Stimulated activated memory B cell treated with anti-CD40 and anti-IgM and Interleukin-4, amounts not matched to agents 10 μg/mL and 1 μg/mL and 100 μg/mL, for 72 hours (primary cell): ENCODE results near the gene TBCB.
"Not testable (repeated sequence)": the region's sequence is repeated elsewhere in the genome, so short reads cannot be mapped to it uniquely, and the experiment has no call there.

Experiments
- ATAC-seq: fragments of 150-1000 bp; cut with Tn5 transposase; 2 replicates; pipeline ENCODE4 v1.10.0; 2021
- H3K27ac Mint-ChIP-seq: one replicate; pipeline ENCODE4 v1.8.0; 2022; ENCODE audit warnings: mild to moderate bottlenecking, mixed read lengths
- H3K27me3 Mint-ChIP-seq: one replicate; pipeline ENCODE4 v1.8.0; 2022; ENCODE audit warnings: mixed read lengths
- H3K36me3 Mint-ChIP-seq: one replicate; pipeline ENCODE4 v1.8.0; 2022; ENCODE audit warnings: mixed read lengths
- H3K4me1 Mint-ChIP-seq: one replicate; pipeline ENCODE4 v1.8.0; 2022; ENCODE audit warnings: mixed read lengths
- H3K4me3 Mint-ChIP-seq: one replicate; pipeline ENCODE4 v1.8.0; 2022; ENCODE audit warnings: mild to moderate bottlenecking, moderate library complexity, mixed read lengths
- H3K9me3 Mint-ChIP-seq: one replicate; pipeline ENCODE4 v1.8.0; 2022; ENCODE audit warnings: mixed read lengths

Gene TBCB

GRCh38 chr19:36169084-36169760, 54.0 kb downstream of the TBCB start:
- Mint-ChIP-seq H3K4me1 (no peaks in the 10 kb centered on the region), H3K27me3 (no peaks in the 10 kb centered on the region), H3K9me3 (no peaks in the 10 kb centered on the region), H3K27ac (no peak overlapping the region), H3K36me3 (no peaks in the 10 kb centered on the region), H3K4me3 (no peak overlapping the region)
- ATAC-seq = no peak

DNA sequence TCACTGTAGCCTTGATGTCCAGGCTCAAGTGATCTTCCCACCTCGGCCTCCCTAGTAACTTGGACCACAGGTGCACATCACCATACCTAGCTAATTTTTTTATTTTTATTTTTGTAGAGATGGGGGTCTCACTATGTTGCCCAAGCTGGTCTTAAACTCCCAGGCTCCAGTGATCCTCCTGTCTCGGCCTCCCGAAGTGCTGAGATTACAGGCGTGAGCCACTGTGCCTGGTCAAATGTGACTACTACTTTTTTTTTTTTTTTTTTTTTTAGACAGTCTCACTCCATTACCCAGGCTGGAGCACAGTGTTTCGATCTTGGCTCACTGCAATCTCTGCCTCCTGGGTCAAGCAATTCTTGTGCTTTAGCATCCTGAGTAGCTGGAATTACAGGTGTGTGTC, 57.6 kb downstream of the TBCB start:
- H3K27ac Mint-ChIP-seq = no peak overlapping the region

GRCh38 chr19:36173846-36174245, 58.6 kb downstream of the TBCB start:
- H3K4me1 Mint-ChIP-seq = not testable (repeated sequence)

More for the DNA sequence above, 57.6 kb downstream of the TBCB start:
- Mint-ChIP-seq H3K9me3 (no peaks in the 10 kb centered on the region), H3K4me1 (no peaks in the 10 kb centered on the region), H3K4me3 (no peak overlapping the region), H3K27me3 (no peaks in the 10 kb centered on the region), H3K36me3 (no peaks in the 10 kb centered on the region)
- no peak for ATAC-seq

More at GRCh38 chr19:36173846-36174245, 58.6 kb downstream of the TBCB start:
- not testable (repeated sequence) for ATAC-seq, H3K36me3 Mint-ChIP-seq, H3K9me3 Mint-ChIP-seq, H3K4me3 Mint-ChIP-seq, H3K27me3 Mint-ChIP-seq, H3K27ac Mint-ChIP-seq
